ENCODE results near the gene CYCS. TPM values are rescaled to one million over a fixed set of nuclear protein-coding genes. Genes with fewer than 3 reads are reported as not detected.
A peak's percentile ranks its signal among the peaks of the same experiment; 100 is the strongest.

The CYCS gene
- total RNA-seq, 1 donor from 2014 or later, result 143 TPM

- H3K27ac ChIP-seq (ENCODE audit: low read depth, low read length), result no peak overlapping the region
- no peak overlapping the region for H3K4me2 ChIP-seq (ENCODE audit: low read length)
- no peak overlapping the region for H3K4me3 ChIP-seq (ENCODE audit: insufficient read depth, low read depth, low read length)
- TF ChIP-seq EZH2 (IDR thresholded peaks at IDR 0.05; ENCODE audit: insufficient read depth, low read length), result no peak
- peak; percentile 75 for TF ChIP-seq CTCF (IDR thresholded peaks at IDR 0.05; ENCODE audit: insufficient read depth, low read depth, low read length)
- Mint-ChIP-seq H3K9me3 (ENCODE audit: unreplicated experiment) (peaks cover 2% of the 10 kb centered on the region), H3K4me3 (ENCODE audit: unreplicated experiment) (no peak overlapping the region), H3K4me1 (ENCODE audit: low read depth, unreplicated experiment) (peaks cover 6% of the 10 kb centered on the region), H3K27ac (ENCODE audit: unreplicated experiment) (no peak overlapping the region), H3K27me3 (ENCODE audit: low read depth, unreplicated experiment) (no peaks in the 10 kb centered on the region), H3K36me3 (ENCODE audit: low read depth, unreplicated experiment) (peaks cover 2% of the 10 kb centered on the region)
- H3K9ac ChIP-seq (ENCODE audit: low read length), result no peak overlapping the region
- H3K9me3 ChIP-seq (ENCODE audit: insufficient read depth, low read depth, low read length), result no peaks in the 10 kb centered on the region
- no peaks in the 10 kb centered on the region for H4K20me1 ChIP-seq (ENCODE audit: insufficient read depth, low read length)
- H3K27me3 ChIP-seq (ENCODE audit: insufficient read depth, low read length), result no peaks in the 10 kb centered on the region
- DNase-seq (ENCODE audit: low read depth), result peak; percentile 39
- no peaks in the 10 kb centered on the region for H3K36me3 ChIP-seq (ENCODE audit: insufficient read depth, low read length)
- no peak for FAIRE-seq
- H2AFZ ChIP-seq (ENCODE audit: low read depth, low read length), result no peak overlapping the region
- no peaks in the 10 kb centered on the region for H3K4me1 ChIP-seq (ENCODE audit: insufficient read depth, low read length)
- H3K79me2 ChIP-seq (ENCODE audit: insufficient read depth, low read length), result no peaks in the 10 kb centered on the region
Observed at GRCh38 chr7:25093268-25093826, 31.7 kb downstream of the CYCS start.

- Mint-ChIP-seq H3K36me3 (ENCODE audit: low read depth, unreplicated experiment) (no peaks in the 10 kb centered on the region), H3K27me3 (ENCODE audit: low read depth, unreplicated experiment) (no peaks in the 10 kb centered on the region), H3K4me1 (ENCODE audit: low read depth, unreplicated experiment) (peaks cover 6% of the 10 kb centered on the region), H3K27ac (ENCODE audit: unreplicated experiment) (no peak overlapping the region), H3K4me3 (ENCODE audit: unreplicated experiment) (no peak overlapping the region), H3K9me3 (ENCODE audit: unreplicated experiment) (no peaks in the 10 kb centered on the region)
- DNase-seq (ENCODE audit: low read depth), result no peak
- Histone ChIP-seq H3K27me3 (ENCODE audit: insufficient read depth, low read length) (no peaks in the 10 kb centered on the region), H3K79me2 (ENCODE audit: insufficient read depth, low read length) (no peaks in the 10 kb centered on the region), H4K20me1 (ENCODE audit: insufficient read depth, low read length) (no peaks in the 10 kb centered on the region), H3K4me3 (ENCODE audit: insufficient read depth, low read depth, low read length) (no peak overlapping the region), H3K4me2 (ENCODE audit: low read length) (no peak overlapping the region), H2AFZ (ENCODE audit: low read depth, low read length) (no peak overlapping the region), H3K36me3 (ENCODE audit: insufficient read depth, low read length) (no peaks in the 10 kb centered on the region), H3K27ac (ENCODE audit: low read depth, low read length) (no peak overlapping the region), H3K9ac (ENCODE audit: low read length) (no peak overlapping the region), H3K9me3 (ENCODE audit: insufficient read depth, low read depth, low read length) (no peaks in the 10 kb centered on the region), H3K4me1 (ENCODE audit: insufficient read depth, low read length) (no peaks in the 10 kb centered on the region)
- FAIRE-seq, result no peak
- TF ChIP-seq EZH2 (IDR thresholded peaks at IDR 0.05; ENCODE audit: insufficient read depth, low read length) (no peak), CTCF (IDR thresholded peaks at IDR 0.05; ENCODE audit: insufficient read depth, low read depth, low read length) (no peak)
Observed at GRCh38 chr7:25091779-25092178, 33.3 kb downstream of the CYCS start.

GRCh38 chr7:25091176-25091575 lies 33.9 kb downstream of the CYCS start:
- no peak overlapping the region for H3K9ac ChIP-seq (ENCODE audit: low read length)
- Mint-ChIP-seq H3K27ac (ENCODE audit: unreplicated experiment) (no peak overlapping the region), H3K4me3 (ENCODE audit: unreplicated experiment) (no peak overlapping the region), H3K4me1 (ENCODE audit: low read depth, unreplicated experiment) (peaks cover 6% of the 10 kb centered on the region), H3K9me3 (ENCODE audit: unreplicated experiment) (no peaks in the 10 kb centered on the region), H3K27me3 (ENCODE audit: low read depth, unreplicated experiment) (no peaks in the 10 kb centered on the region), H3K36me3 (ENCODE audit: low read depth, unreplicated experiment) (no peaks in the 10 kb centered on the region)
- H3K4me3 ChIP-seq (ENCODE audit: insufficient read depth, low read depth, low read length), result no peak overlapping the region
- H2AFZ ChIP-seq (ENCODE audit: low read depth, low read length), result no peak overlapping the region
- H3K9me3 ChIP-seq (ENCODE audit: insufficient read depth, low read depth, low read length), result no peaks in the 10 kb centered on the region
- no peaks in the 10 kb centered on the region for H3K4me1 ChIP-seq (ENCODE audit: insufficient read depth, low read length)
- TF ChIP-seq EZH2 (IDR thresholded peaks at IDR 0.05; ENCODE audit: insufficient read depth, low read length) (no peak), CTCF (IDR thresholded peaks at IDR 0.05; ENCODE audit: insufficient read depth, low read depth, low read length) (no peak)
- H3K4me2 ChIP-seq (ENCODE audit: low read length), result no peak overlapping the region
- H3K36me3 ChIP-seq (ENCODE audit: insufficient read depth, low read length), result no peaks in the 10 kb centered on the region
- FAIRE-seq (no peak), DNase-seq (ENCODE audit: low read depth) (no peak)
- H4K20me1 ChIP-seq (ENCODE audit: insufficient read depth, low read length), result no peaks in the 10 kb centered on the region
- no peak overlapping the region for H3K27ac ChIP-seq (ENCODE audit: low read depth, low read length)
- no peaks in the 10 kb centered on the region for H3K79me2 ChIP-seq (ENCODE audit: insufficient read depth, low read length)
- H3K27me3 ChIP-seq (ENCODE audit: insufficient read depth, low read length), result no peaks in the 10 kb centered on the region
